ENCODE measurements around the gene BRSK1. TPM values are rescaled to one million over a fixed set of nuclear protein-coding genes. Genes with fewer than 3 reads are reported as not detected.
A peak's percentile ranks its signal among the peaks of the same experiment; 100 is the strongest.

The BRSK1 gene
- polyA plus RNA-seq, 3 donors: not detected

- peaks cover 22 to 28% of the 10 kb centered on the region in 2 donors for H3K4me1 ChIP-seq (ENCODE audit: control insufficient read depth in 1 of 2, insufficient read depth in 2 of 2, low read length in 2 of 2)
- Mint-ChIP-seq H3K9me3 (peaks cover 0 to 11% (median 8%) of the 10 kb centered on the region in 7 donors), H3K27ac (peak overlapping the region in 1 of 7 donors; percentile 22), H3K27me3 (ENCODE audit: low read depth in 3 of 3) (peaks cover 49 to 75% (median 59%) of the 10 kb centered on the region in 3 donors), H3K4me1 (peaks cover 33% of the 10 kb centered on the region), H3K36me3 (peaks cover 5 to 8% of the 10 kb centered on the region in 2 donors), H3K4me3 (peak overlapping the region; percentile 84 to 90)
- DNase-seq: no peak
- peak overlapping the region; percentile 88 for H3K4me2 ChIP-seq (replicated peaks; ENCODE audit: extremely low read depth, low read length, poor library complexity, severe bottlenecking)
- H3K9me3 ChIP-seq (replicated peaks in 1 of 2; ENCODE audit: control insufficient read depth in 1 of 2, insufficient read depth in 1 of 2, low read length in 2 of 2): peaks cover 0 to 9% of the 10 kb centered on the region in 2 donors
- no peaks in the 10 kb centered on the region for H4K20me1 ChIP-seq (ENCODE audit: insufficient read depth, low read length)
- no peak for TF ChIP-seq CTCF (IDR thresholded peaks at IDR 0.05)
- H3K27me3 ChIP-seq (ENCODE audit: control insufficient read depth in 2 of 2, insufficient read depth in 2 of 2, low read length in 2 of 2): peaks cover 13 to 62% of the 10 kb centered on the region in 2 donors
- WGBS (ENCODE audit: insufficient coverage): 3% methylated on average over 17 of the region's 24 CpGs
- H3K4me3 ChIP-seq (replicated peaks in 1 of 3; ENCODE audit: low read depth in 2 of 3, low read length in 3 of 3): peak overlapping the region; percentile 36 to 71 (median 45)
- intact Hi-C loops (cut with micrococcal nuclease): loop anchor here in 1 of 2 donors (5.0 kb wide), 1 partner anchor 41 kb away; no protein-coding TSS in a partner anchor
- H3K79me2 ChIP-seq (ENCODE audit: insufficient read depth, low read length): no peaks in the 10 kb centered on the region
- peak overlapping the region; percentile 19 for H3K9ac ChIP-seq (ENCODE audit: insufficient read depth, low read length, poor library complexity, severe bottlenecking)
- H3K36me3 ChIP-seq (replicated peaks in 1 of 2; ENCODE audit: control insufficient read depth in 1 of 2, insufficient read depth in 2 of 2, low read length in 2 of 2): no peaks in the 10 kb centered on the region
- H2AFZ ChIP-seq (ENCODE audit: insufficient read depth, low read depth, low read length, poor library complexity, severe bottlenecking): peak overlapping the region; percentile 73
- H3K27ac ChIP-seq (ENCODE audit: low read depth in 1 of 2, low read length in 2 of 2): no peak overlapping the region
Measured at GRCh38 chr19:55353356-55353802, 69.6 kb downstream of the BRSK1 start.

- DNase-seq: peak; percentile 38 to 63 (median 55)
- no peaks in the 10 kb centered on the region for H4K20me1 ChIP-seq (ENCODE audit: insufficient read depth, low read length)
- H3K27me3 Mint-ChIP-seq (ENCODE audit: low read depth in 3 of 3): peaks cover 55 to 75% (median 59%) of the 10 kb centered on the region in 3 donors
- intact Hi-C loops (cut with micrococcal nuclease): loop anchor here in 1 of 2 donors (5.0 kb wide), 1 partner anchor 42 kb away; no protein-coding TSS in a partner anchor
- H3K79me2 ChIP-seq (ENCODE audit: insufficient read depth, low read length): no peaks in the 10 kb centered on the region
- peak overlapping the region; percentile 84 to 90 for H3K4me3 Mint-ChIP-seq
- H3K36me3 ChIP-seq (replicated peaks in 1 of 2; ENCODE audit: control insufficient read depth in 1 of 2, insufficient read depth in 2 of 2, low read length in 2 of 2): no peaks in the 10 kb centered on the region
- peak overlapping the region; percentile 88 for H3K4me2 ChIP-seq (replicated peaks; ENCODE audit: extremely low read depth, low read length, poor library complexity, severe bottlenecking)
- peak overlapping the region in 4 of 7 donors; percentile 41 to 80 (median 64) for H3K27ac Mint-ChIP-seq
- peaks cover 5 to 8% of the 10 kb centered on the region in 2 donors for H3K36me3 Mint-ChIP-seq
- peaks cover 33% of the 10 kb centered on the region for H3K4me1 Mint-ChIP-seq
- peaks cover 0 to 9% of the 10 kb centered on the region in 2 donors for H3K9me3 ChIP-seq (replicated peaks in 1 of 2; ENCODE audit: control insufficient read depth in 1 of 2, insufficient read depth in 1 of 2, low read length in 2 of 2)
- H3K4me1 ChIP-seq (ENCODE audit: control insufficient read depth in 1 of 2, insufficient read depth in 2 of 2, low read length in 2 of 2): peaks cover 22 to 28% of the 10 kb centered on the region in 2 donors
- H2AFZ ChIP-seq (ENCODE audit: insufficient read depth, low read depth, low read length, poor library complexity, severe bottlenecking): peak overlapping the region; percentile 73
- peak overlapping the region; percentile 36 to 71 (median 45) for H3K4me3 ChIP-seq (replicated peaks in 1 of 3; ENCODE audit: low read depth in 2 of 3, low read length in 3 of 3)
- no peak for TF ChIP-seq CTCF (IDR thresholded peaks at IDR 0.05)
- WGBS (ENCODE audit: insufficient coverage): 2% methylated on average over 56 of the region's 72 CpGs
- no peak overlapping the region for H3K27ac ChIP-seq (ENCODE audit: low read depth in 1 of 2, low read length in 2 of 2)
- peaks cover 13 to 62% of the 10 kb centered on the region in 2 donors for H3K27me3 ChIP-seq (ENCODE audit: control insufficient read depth in 2 of 2, insufficient read depth in 2 of 2, low read length in 2 of 2)
- H3K9me3 Mint-ChIP-seq: peaks cover 0 to 11% (median 8%) of the 10 kb centered on the region in 7 donors
- H3K9ac ChIP-seq (ENCODE audit: insufficient read depth, low read length, poor library complexity, severe bottlenecking): peak overlapping the region; percentile 19
Measured at GRCh38 chr19:55353803-55354697, 70.3 kb downstream of the BRSK1 start.
